Activated naive CD4-positive, alpha-beta T cell treated with anti-CD3 and anti-CD28 coated beads, Interleukin-2, amount 50 U/mL, for 72 hours (primary cell): ENCODE results near the gene SLC35A3. TPM values are rescaled to one million over a fixed set of nuclear protein-coding genes. Genes with fewer than 3 reads are reported as not detected.
A peak's percentile ranks its signal among the peaks of the same experiment; 100 is the strongest.

Experiments used
- ATAC-seq, 2 donors: fragments of 150-1000 bp; cut with Tn5 transposase; 2 replicates each; pipeline ENCODE4 v1.10.0; 2021; ENCODE audit warnings: mild to moderate bottlenecking in 2 of 2, moderate library complexity in 2 of 2
- DNase-seq, 2 donors: peaks; one replicate each; pipeline ENCODE4 v3.0.0; 2021 to 2022; ENCODE audit warnings: low spot score in 2 of 2
- H3K27ac Mint-ChIP-seq, 2 donors: one replicate each; pipeline ENCODE4 v1.8.0; 2022; ENCODE audit warnings: mild to moderate bottlenecking in 2 of 2, mixed read lengths in 2 of 2
- H3K36me3 Mint-ChIP-seq, 2 donors: one replicate each; pipeline ENCODE4 v1.8.0; 2022; ENCODE audit warnings: mixed read lengths in 2 of 2
- H3K9me3 Mint-ChIP-seq, 2 donors: one replicate each; pipeline ENCODE4 v1.8.0; 2022; ENCODE audit warnings: mixed read lengths in 2 of 2
- total RNA-seq, 2 donors: library from RNA; stranded (reverse); gene quantifications; one replicate each; pipeline ENCODE4 v1.2.3, GENCODE V29; 2022

Gene SLC35A3
- total RNA-seq, 2 donors from 2014 or later: 8.8 to 19.7 TPM

- Mint-ChIP-seq H3K36me3 (peaks cover 0 to 12% of the 10 kb centered on the region in 2 donors), H3K27ac (peak overlapping the region in 1 of 2 donors; percentile 69), H3K9me3 (no peaks in the 10 kb centered on the region)
- no peak for ATAC-seq
- no peak for DNase-seq
Observed at GRCh38 chr1:100080331-100080730, 110.5 kb downstream of the SLC35A3 start.

Other genes with a start within 250 kb of the SLC35A3 start
- 1 to 10 TPM; 1.5 to 3.3 TPM for gene FRRS1, start 203.4 kb upstream of the SLC35A3 start, total RNA-seq
- 10 to 100 TPM; 15.5 to 22.6 TPM for gene AGL, start 119.6 kb upstream of the SLC35A3 start, total RNA-seq
- 10 to 100 TPM; 14.5 to 16.7 TPM for gene SASS6, start 162.9 kb downstream of the SLC35A3 start, total RNA-seq
- 10 to 100 TPM; 15.5 to 17.5 TPM for gene TRMT13, start 163.2 kb downstream of the SLC35A3 start, total RNA-seq
- gene LRRC39, start 208.3 kb downstream of the SLC35A3 start, total RNA-seq: under 1 TPM; 0.32 to 0.70 TPM